HepG2 (cell line): ENCODE results near the gene FBXL22. TPM values are rescaled to one million over a fixed set of nuclear protein-coding genes. Genes with fewer than 3 reads are reported as not detected.

Experiments
- FOXO1 ChIP-seq: sonication (generic); formaldehyde crosslinking; IDR thresholded peaks from 2 replicates; pipeline ENCODE4 v1.4.0; 2020; ENCODE audit warnings: missing genetic modification reagents
- FUBP1 ChIP-seq: sonication (generic); formaldehyde crosslinking; IDR thresholded peaks from 2 replicates; pipeline ENCODE4 v1.5.1; 2020; ENCODE audit warnings: missing genetic modification reagents, mild to moderate bottlenecking, borderline replicate concordance
- GTF2F1 ChIP-seq: fragments of 150-350 bp; IDR thresholded peaks from 2 replicates; pipeline ENCODE4 v1.6.1; 2014; ENCODE audit warnings: low read length
- KDM3A ChIP-seq: IDR thresholded peaks from 2 replicates; pipeline ENCODE4 v1.6.1; 2018; ENCODE audit warnings: low read depth, missing compliant biosample characterization
- NFIB ChIP-seq: sonication (generic); formaldehyde crosslinking; IDR thresholded peaks from 2 replicates; pipeline ENCODE4 v1.9.0; 2021; ENCODE audit warnings: missing genetic modification reagents, mild to moderate bottlenecking, borderline replicate concordance
- NFYB ChIP-seq: sonication (generic); formaldehyde crosslinking; IDR thresholded peaks from 2 replicates; pipeline ENCODE4 v1.4.0; 2020; ENCODE audit warnings: missing genetic modification reagents
- POLR2AphosphoS2 ChIP-seq: IDR thresholded peaks from 2 replicates; pipeline ENCODE4 v1.6.1; 2011; ENCODE audit warnings: low read depth, low read length, improper control_type of control experiment
- SIN3B ChIP-seq: fragments of 150-350 bp; IDR thresholded peaks from 2 replicates; pipeline ENCODE4 v1.6.1; 2014; ENCODE audit warnings: low read length
- SPEN ChIP-seq: sonication (generic); formaldehyde crosslinking; IDR thresholded peaks from 2 replicates; pipeline ENCODE4 v1.5.1; 2020; ENCODE audit warnings: low read depth, mild to moderate bottlenecking, missing genetic modification reagents
- STAG1 ChIP-seq: sonication (generic); formaldehyde crosslinking; IDR thresholded peaks from 2 replicates; pipeline ENCODE4 v1.4.0; 2020; ENCODE audit warnings: missing genetic modification reagents
- TAF1 ChIP-seq: sonication (generic); formaldehyde crosslinking; IDR thresholded peaks from 2 replicates; pipeline ENCODE4 v1.4.0; 2020; ENCODE audit warnings: missing genetic modification reagents
- ZNF101 ChIP-seq: sonication (generic); formaldehyde crosslinking; IDR thresholded peaks from 2 replicates; pipeline ENCODE4 v1.4.0; 2020; ENCODE audit warnings: mild to moderate bottlenecking, low read depth, missing genetic modification reagents, borderline replicate concordance
- ZNF136 ChIP-seq: sonication (generic); formaldehyde crosslinking; IDR thresholded peaks from 2 replicates; pipeline ENCODE4 v1.8.1; 2022; ENCODE audit warnings: low read depth, mild to moderate bottlenecking, moderate library complexity, missing genetic modification reagents
- ZNF468 ChIP-seq: sonication (generic); formaldehyde crosslinking; IDR thresholded peaks from 2 replicates; pipeline ENCODE4 v1.8.0; 2022; ENCODE audit warnings: mild to moderate bottlenecking, moderate library complexity, missing genetic modification reagents
- ZNF7 ChIP-seq: IDR thresholded peaks from 2 replicates; pipeline ENCODE4 v1.6.1; 2016; ENCODE audit warnings: missing biosample characterization, missing genetic modification reagents
- polyA plus RNA-seq, 8 experiments: library from polyadenylated mRNA; depleted of rRNA in 3 of 8; stranded (reverse) in 7 of 8; unstranded in 1 of 8; fragments of >200 nt; fragmentation: Illumina TruSeq in 4 of 8; extraction: Trizol in 4 of 8; gene quantifications; 2 replicates each; pipeline versions ENCODE4 v1.2.1 to v1.2.3, GENCODE V29; 2011 to 2016; ENCODE audit warnings: low read depth in 4 of 8, missing spikeins in 1 of 8, mixed read lengths in 1 of 8; ENCODE audit not compliant: insufficient read depth in 1 of 8
- total RNA-seq, 5 experiments: library from RNA; depleted of rRNA; stranded (reverse); fragments of >200 nt; fragmentation: Illumina TruSeq; extraction: Trizol; gene quantifications; 2 replicates each; pipeline ENCODE4 v1.2.3, GENCODE V29; 2016; ENCODE audit warnings: low read depth in 1 of 5
- TF ChIP-seq, protein P1 (sequence below): sonication (generic); formaldehyde crosslinking; IDR thresholded peaks from 2 replicates; pipeline ENCODE4 v1.4.0; 2020; ENCODE audit warnings: missing genetic modification reagents, mild to moderate bottlenecking, borderline replicate concordance
- TF ChIP-seq, protein P2 (sequence below): sonication (generic); formaldehyde crosslinking; IDR thresholded peaks from 2 replicates; pipeline ENCODE4 v1.5.0; 2020; ENCODE audit warnings: mild to moderate bottlenecking, missing genetic modification reagents, borderline replicate concordance
- TF ChIP-seq, protein P3 (sequence below): sonication (generic); formaldehyde crosslinking; IDR thresholded peaks from 2 replicates; pipeline ENCODE4 v1.8.0; 2022; ENCODE audit warnings: mild to moderate bottlenecking, missing genetic modification reagents, moderate library complexity
- TF ChIP-seq, protein P4 (sequence below): sonication (generic); formaldehyde crosslinking; IDR thresholded peaks from 2 replicates; pipeline ENCODE4 v1.5.0; 2020; ENCODE audit warnings: mild to moderate bottlenecking, missing genetic modification reagents

Gene FBXL22
- total and polyA plus RNA-seq, 2 of the 13 experiments (the other 11 are each of a cell fraction or from before 2014, with no cell fraction given): 0.15 to 0.33 TPM

GRCh38 chr15:63610209-63610841 is 13.1 kb downstream of the FBXL22 start (continued):
- TF ChIP-seq FUBP1 (no peak), POLR2AphosphoS2 (no peak), ZNF101 (CRISPR knock-in tag) (no peak), STAG1 (CRISPR knock-in tag) (peak; percentile 90), ZNF136 (CRISPR knock-in tag) (no peak), GTF2F1 (no peak), TAF1 (CRISPR knock-in tag) (no peak), SPEN (CRISPR knock-in tag) (no peak), SIN3B (no peak), FOXO1 (CRISPR knock-in tag) (no peak), KDM3A (no peak), ZNF468 (CRISPR knock-in tag) (no peak), NFYB (CRISPR knock-in tag) (no peak), NFIB (no peak), ZNF7 (CRISPR knock-in tag) (no peak)
- TF ChIP-seq, protein P1, sequence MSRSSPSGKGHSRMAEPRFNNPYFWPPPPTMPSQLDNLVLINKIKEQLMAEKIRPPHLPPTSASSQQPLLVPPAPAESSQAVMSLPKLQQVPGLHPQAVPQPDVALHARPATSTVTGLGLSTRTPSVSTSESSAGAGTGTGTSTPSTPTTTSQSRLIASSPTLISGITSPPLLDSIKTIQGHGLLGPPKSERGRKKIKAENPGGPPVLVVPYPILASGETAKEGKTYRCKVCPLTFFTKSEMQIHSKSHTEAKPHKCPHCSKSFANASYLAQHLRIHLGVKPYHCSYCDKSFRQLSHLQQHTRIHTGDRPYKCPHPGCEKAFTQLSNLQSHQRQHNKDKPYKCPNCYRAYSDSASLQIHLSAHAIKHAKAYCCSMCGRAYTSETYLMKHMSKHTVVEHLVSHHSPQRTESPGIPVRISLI (CRISPR knock-in tag): no peak
- TF ChIP-seq, protein P2, sequence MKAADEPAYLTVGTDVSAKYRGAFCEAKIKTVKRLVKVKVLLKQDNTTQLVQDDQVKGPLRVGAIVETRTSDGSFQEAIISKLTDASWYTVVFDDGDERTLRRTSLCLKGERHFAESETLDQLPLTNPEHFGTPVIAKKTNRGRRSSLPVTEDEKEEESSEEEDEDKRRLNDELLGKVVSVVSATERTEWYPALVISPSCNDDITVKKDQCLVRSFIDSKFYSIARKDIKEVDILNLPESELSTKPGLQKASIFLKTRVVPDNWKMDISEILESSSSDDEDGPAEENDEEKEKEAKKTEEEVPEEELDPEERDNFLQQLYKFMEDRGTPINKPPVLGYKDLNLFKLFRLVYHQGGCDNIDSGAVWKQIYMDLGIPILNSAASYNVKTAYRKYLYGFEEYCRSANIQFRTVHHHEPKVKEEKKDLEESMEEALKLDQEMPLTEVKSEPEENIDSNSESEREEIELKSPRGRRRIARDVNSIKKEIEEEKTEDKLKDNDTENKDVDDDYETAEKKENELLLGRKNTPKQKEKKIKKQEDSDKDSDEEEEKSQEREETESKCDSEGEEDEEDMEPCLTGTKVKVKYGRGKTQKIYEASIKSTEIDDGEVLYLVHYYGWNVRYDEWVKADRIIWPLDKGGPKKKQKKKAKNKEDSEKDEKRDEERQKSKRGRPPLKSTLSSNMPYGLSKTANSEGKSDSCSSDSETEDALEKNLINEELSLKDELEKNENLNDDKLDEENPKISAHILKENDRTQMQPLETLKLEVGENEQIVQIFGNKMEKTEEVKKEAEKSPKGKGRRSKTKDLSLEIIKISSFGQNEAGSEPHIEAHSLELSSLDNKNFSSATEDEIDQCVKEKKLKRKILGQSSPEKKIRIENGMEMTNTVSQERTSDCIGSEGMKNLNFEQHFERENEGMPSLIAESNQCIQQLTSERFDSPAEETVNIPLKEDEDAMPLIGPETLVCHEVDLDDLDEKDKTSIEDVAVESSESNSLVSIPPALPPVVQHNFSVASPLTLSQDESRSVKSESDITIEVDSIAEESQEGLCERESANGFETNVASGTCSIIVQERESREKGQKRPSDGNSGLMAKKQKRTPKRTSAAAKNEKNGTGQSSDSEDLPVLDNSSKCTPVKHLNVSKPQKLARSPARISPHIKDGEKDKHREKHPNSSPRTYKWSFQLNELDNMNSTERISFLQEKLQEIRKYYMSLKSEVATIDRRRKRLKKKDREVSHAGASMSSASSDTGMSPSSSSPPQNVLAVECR (CRISPR knock-in tag): no peak; the same call in 1 of the 2 replicates
- TF ChIP-seq, protein P3, sequence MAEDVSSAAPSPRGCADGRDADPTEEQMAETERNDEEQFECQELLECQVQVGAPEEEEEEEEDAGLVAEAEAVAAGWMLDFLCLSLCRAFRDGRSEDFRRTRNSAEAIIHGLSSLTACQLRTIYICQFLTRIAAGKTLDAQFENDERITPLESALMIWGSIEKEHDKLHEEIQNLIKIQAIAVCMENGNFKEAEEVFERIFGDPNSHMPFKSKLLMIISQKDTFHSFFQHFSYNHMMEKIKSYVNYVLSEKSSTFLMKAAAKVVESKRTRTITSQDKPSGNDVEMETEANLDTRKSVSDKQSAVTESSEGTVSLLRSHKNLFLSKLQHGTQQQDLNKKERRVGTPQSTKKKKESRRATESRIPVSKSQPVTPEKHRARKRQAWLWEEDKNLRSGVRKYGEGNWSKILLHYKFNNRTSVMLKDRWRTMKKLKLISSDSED (CRISPR knock-in tag): no peak
- TF ChIP-seq, protein P4, sequence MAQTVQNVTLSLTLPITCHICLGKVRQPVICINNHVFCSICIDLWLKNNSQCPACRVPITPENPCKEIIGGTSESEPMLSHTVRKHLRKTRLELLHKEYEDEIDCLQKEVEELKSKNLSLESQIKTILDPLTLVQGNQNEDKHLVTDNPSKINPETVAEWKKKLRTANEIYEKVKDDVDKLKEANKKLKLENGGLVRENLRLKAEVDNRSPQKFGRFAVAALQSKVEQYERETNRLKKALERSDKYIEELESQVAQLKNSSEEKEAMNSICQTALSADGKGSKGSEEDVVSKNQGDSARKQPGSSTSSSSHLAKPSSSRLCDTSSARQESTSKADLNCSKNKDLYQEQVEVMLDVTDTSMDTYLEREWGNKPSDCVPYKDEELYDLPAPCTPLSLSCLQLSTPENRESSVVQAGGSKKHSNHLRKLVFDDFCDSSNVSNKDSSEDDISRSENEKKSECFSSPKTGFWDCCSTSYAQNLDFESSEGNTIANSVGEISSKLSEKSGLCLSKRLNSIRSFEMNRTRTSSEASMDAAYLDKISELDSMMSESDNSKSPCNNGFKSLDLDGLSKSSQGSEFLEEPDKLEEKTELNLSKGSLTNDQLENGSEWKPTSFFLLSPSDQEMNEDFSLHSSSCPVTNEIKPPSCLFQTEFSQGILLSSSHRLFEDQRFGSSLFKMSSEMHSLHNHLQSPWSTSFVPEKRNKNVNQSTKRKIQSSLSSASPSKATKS (CRISPR knock-in tag): no peak
